Chondrocyte (in vitro differentiated cells): ENCODE measurements around the gene SLC35F3. TPM values are rescaled to one million over a fixed set of nuclear protein-coding genes. Genes with fewer than 3 reads are reported as not detected.

Source experiments
- DNase-seq: peaks from one replicate; pipeline ENCODE4 v3.0.0; 2021; ENCODE audit warnings: mixed read lengths, low spot score
- H3K27ac Mint-ChIP-seq: one replicate; pipeline ENCODE4 v1.8.0; 2021; ENCODE audit warnings: mild to moderate bottlenecking, moderate library complexity, mixed read lengths; ENCODE audit not compliant: unreplicated experiment
- H3K27me3 Mint-ChIP-seq: 2 replicates; pipeline ENCODE4 v1.8.0; 2021; ENCODE audit warnings: low read depth, mixed read lengths
- H3K36me3 Mint-ChIP-seq: 2 replicates; pipeline ENCODE4 v1.8.0; 2021; ENCODE audit warnings: low read depth, mixed read lengths
- H3K4me1 Mint-ChIP-seq: 2 replicates; pipeline ENCODE4 v1.8.0; 2021; ENCODE audit warnings: low read depth, mild to moderate bottlenecking, mixed read lengths
- H3K4me3 Mint-ChIP-seq: one replicate; pipeline ENCODE4 v1.8.0; 2021; ENCODE audit warnings: mild to moderate bottlenecking, moderate library complexity, mixed read lengths; ENCODE audit not compliant: unreplicated experiment
- H3K9me3 Mint-ChIP-seq: 2 replicates; pipeline ENCODE4 v1.8.0; 2021; ENCODE audit warnings: low read depth, mixed read lengths
- total RNA-seq: library from RNA; stranded (reverse); gene quantifications from 3 replicates; pipeline ENCODE4 v1.2.1, GENCODE V29; 2021
- TF ChIP-seq, protein P1 (sequence below): fragments of 200-600 bp; sonication (generic); IDR thresholded peaks from 2 replicates; pipeline ENCODE4 v1.5.0; 2021; ENCODE audit warnings: antibody characterized with exemption, mild to moderate bottlenecking, moderate library complexity

SLC35F3 gene
- total RNA-seq, 1 donor from 2014 or later, result not detected

DNA sequence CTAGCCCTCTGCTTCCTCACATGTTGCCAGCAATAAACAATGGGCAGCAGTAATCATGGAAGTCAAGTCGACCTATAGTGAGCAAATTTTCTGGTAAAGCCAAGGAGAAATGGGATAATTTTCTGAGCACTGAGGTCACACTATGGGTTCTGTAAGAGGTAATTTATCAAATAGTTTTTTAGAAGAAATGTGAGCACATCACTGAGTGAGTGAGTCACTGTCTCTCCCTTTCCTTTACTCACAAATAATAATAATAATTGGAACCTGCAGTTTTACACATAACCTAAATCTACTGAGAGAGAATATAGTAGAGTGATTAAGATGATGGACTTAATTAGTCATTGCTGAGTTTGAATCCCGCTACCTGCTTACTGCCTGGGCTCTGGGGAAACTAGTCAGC, 23.6 kb downstream of the SLC35F3 start:
- H3K36me3 Mint-ChIP-seq, result no peaks in the 10 kb centered on the region
- H3K27ac Mint-ChIP-seq, result no peak overlapping the region
- H3K9me3 Mint-ChIP-seq, result peaks cover 7% of the 10 kb centered on the region
- TF ChIP-seq, protein P1, sequence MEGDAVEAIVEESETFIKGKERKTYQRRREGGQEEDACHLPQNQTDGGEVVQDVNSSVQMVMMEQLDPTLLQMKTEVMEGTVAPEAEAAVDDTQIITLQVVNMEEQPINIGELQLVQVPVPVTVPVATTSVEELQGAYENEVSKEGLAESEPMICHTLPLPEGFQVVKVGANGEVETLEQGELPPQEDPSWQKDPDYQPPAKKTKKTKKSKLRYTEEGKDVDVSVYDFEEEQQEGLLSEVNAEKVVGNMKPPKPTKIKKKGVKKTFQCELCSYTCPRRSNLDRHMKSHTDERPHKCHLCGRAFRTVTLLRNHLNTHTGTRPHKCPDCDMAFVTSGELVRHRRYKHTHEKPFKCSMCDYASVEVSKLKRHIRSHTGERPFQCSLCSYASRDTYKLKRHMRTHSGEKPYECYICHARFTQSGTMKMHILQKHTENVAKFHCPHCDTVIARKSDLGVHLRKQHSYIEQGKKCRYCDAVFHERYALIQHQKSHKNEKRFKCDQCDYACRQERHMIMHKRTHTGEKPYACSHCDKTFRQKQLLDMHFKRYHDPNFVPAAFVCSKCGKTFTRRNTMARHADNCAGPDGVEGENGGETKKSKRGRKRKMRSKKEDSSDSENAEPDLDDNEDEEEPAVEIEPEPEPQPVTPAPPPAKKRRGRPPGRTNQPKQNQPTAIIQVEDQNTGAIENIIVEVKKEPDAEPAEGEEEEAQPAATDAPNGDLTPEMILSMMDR, result no peak
- no peak for DNase-seq
- H3K27me3 Mint-ChIP-seq, result no peaks in the 10 kb centered on the region
- H3K4me3 Mint-ChIP-seq, result no peak overlapping the region
- H3K4me1 Mint-ChIP-seq, result no peaks in the 10 kb centered on the region

DNA sequence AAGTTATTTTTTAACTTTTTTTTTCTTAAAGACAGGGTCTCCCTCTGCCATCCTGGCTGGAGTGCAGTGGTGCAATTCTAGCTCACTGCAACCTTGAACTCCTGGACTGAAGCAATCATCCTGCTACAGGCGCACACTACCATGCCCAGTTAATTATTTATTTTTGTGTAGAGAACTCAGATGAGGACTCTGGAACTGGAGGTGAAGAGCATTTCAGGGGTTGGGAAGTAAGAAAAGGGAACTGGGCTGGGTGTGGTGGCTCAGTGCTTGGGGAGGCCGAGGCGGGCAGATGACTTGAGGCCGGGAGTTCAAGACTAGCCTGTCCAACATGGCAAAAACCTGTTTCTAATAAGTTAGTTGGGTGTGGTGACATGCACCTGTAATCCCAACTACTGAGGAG, 28.9 kb downstream of the SLC35F3 start:
- Mint-ChIP-seq H3K4me1 (no peaks in the 10 kb centered on the region), H3K27me3 (peaks cover 2% of the 10 kb centered on the region)
- TF ChIP-seq, protein P1, result no peak

DNA sequence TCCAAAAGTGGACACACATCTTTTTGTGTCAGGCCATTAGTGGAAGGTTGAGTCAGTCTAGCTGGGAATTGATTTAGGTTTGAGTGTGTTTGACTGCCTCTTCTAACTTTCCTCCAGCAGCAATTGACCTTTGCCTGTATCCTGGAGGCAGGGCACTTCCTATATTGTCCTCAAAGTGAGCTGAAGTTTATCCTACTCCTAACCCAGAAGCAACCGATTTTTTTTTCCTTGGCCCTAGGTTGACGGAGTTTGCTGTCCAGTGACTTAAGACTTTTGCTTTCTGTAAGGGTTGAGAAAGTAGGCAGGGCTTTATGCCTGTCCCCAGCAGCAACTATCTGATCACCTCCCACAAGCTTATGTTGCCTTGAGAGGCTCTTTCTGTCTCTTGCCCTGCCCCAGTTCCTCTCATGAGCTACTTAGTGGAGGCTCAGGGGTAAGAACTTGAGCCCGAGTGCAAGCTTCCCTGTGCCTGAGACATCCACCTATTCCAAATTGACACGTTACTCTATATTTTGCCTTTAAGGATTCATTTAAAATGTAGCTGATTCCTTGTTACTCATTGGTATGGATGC, 30.9 kb downstream of the SLC35F3 start:
- TF ChIP-seq, protein P1, result no peak
- Mint-ChIP-seq H3K4me3 (no peak overlapping the region), H3K27me3 (peaks cover 2% of the 10 kb centered on the region), H3K4me1 (no peaks in the 10 kb centered on the region), H3K36me3 (no peaks in the 10 kb centered on the region), H3K9me3 (no peaks in the 10 kb centered on the region), H3K27ac (no peak overlapping the region)
- no peak for DNase-seq

More for the DNA sequence above, 28.9 kb downstream of the SLC35F3 start:
- Mint-ChIP-seq H3K27ac (no peak overlapping the region), H3K4me3 (no peak overlapping the region), H3K36me3 (no peaks in the 10 kb centered on the region), H3K9me3 (no peaks in the 10 kb centered on the region)
- DNase-seq, result no peak

DNA sequence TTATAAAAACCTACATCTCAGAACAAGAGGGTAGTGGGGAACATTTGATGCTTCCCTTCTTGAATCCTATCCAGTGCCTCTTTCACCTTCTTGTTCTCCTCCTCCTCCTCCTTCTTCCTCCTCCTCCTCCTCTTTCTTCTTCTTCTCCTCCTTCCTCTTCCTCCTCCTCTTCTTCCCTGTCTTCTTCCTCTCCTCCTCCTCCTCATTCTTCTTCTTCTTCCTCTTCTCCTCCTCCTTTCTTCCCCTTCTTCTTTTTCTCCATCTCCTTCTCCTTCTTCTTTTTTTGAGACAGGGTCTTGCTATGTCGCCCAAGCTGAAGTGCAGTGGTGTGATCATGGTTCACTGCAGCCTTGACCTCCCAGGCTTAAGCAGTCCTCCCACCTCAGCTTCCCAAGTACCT, 31.9 kb downstream of the SLC35F3 start:
- TF ChIP-seq, protein P1, result no peak
- DNase-seq, result no peak
- Mint-ChIP-seq H3K27ac (no peak overlapping the region), H3K4me3 (no peak overlapping the region), H3K27me3 (peaks cover 2% of the 10 kb centered on the region), H3K9me3 (no peaks in the 10 kb centered on the region), H3K36me3 (no peaks in the 10 kb centered on the region), H3K4me1 (no peaks in the 10 kb centered on the region)

DNA sequence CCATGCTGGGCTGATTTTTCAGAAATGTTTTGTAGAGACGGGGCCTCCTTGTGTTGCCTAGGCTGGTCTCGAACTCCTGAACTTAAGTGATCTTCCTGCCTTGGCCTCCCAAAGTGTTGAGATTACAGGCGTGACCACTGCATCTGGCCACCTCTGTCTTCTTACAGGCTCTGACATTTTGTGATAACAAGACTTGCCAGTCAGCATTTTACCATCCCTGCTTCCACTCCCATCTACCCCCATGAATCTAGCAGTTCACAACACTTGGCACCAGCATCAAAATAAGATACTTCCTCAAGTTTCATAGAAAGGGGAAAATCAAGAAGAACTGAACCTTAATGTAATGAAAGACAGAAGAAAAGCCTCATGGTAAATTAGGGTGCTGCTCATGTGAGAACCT, 32.4 kb downstream of the SLC35F3 start:
- Mint-ChIP-seq H3K36me3 (no peaks in the 10 kb centered on the region), H3K4me3 (no peak overlapping the region), H3K27me3 (peaks cover 2% of the 10 kb centered on the region), H3K9me3 (no peaks in the 10 kb centered on the region), H3K27ac (no peak overlapping the region), H3K4me1 (no peaks in the 10 kb centered on the region)
- TF ChIP-seq, protein P1, result no peak
- DNase-seq, result no peak
